HL-60 (cell line): ENCODE measurements around the gene RALB.

Source experiments
- CTCF ChIP-seq: IDR thresholded peaks from one replicate; pipeline ENCODE4 v1.5.1; 2011; ENCODE audit warnings: low read length, control low read depth, inconsistent platforms; ENCODE audit not compliant: insufficient read depth
- REST ChIP-seq: IDR thresholded peaks from 2 replicates; pipeline ENCODE4 v1.6.1; 2012; ENCODE audit warnings: low read depth; ENCODE audit not compliant: insufficient replicate concordance

- no peak for TF ChIP-seq CTCF
- TF ChIP-seq REST = no peak
These were observed 79.7 kb downstream of the RALB start for GRCh38 chr2:120332384-120332783.
